HEK293T (cell line): ENCODE results near the gene SBNO1.

Experiments
- CTCF ChIA-PET: fragments of 350-600 bp; formaldehyde crosslinking; extraction: SDS; loops from one replicate; lab custom pipeline; 2021; ENCODE audit warnings: antibody characterized with exemption, inconsistent platforms; lab: Yijun Ruan, JAX
- POLR2A ChIA-PET: fragments of 350-600 bp; formaldehyde crosslinking; extraction: SDS; loops from one replicate; lab custom pipeline; 2020; ENCODE audit warnings: antibody characterized with exemption, inconsistent platforms; lab: Yijun Ruan, JAX
- DNase-seq: peaks from one replicate; pipeline ENCODE4 v3.0.0; 2012; ENCODE audit warnings: mixed read lengths; ENCODE audit errors: extremely low spot score
- ARNT ChIP-seq: fragments of 450-650 bp; IDR thresholded peaks from 2 replicates; pipeline ENCODE4 v1.6.1; 2017; ENCODE audit warnings: mild to moderate bottlenecking
- BHLHE40 ChIP-seq: fragments of 450-650 bp; IDR thresholded peaks from 2 replicates; pipeline ENCODE4 v1.6.1; 2016; ENCODE audit warnings: mild to moderate bottlenecking, moderate library complexity, borderline replicate concordance
- CTBP1 ChIP-seq: fragments of 450-650 bp; IDR thresholded peaks from 2 replicates; pipeline ENCODE4 v1.6.1; 2016; ENCODE audit warnings: borderline replicate concordance
- ELF4 ChIP-seq: fragments of 450-650 bp; IDR thresholded peaks from 2 replicates; pipeline ENCODE4 v1.6.1; 2017; ENCODE audit warnings: antibody characterized with exemption
- FOXA1 ChIP-seq: fragments of 450-650 bp; IDR thresholded peaks from 2 replicates; pipeline ENCODE4 v1.6.1; 2016; ENCODE audit warnings: mild to moderate bottlenecking
- FOXK2 ChIP-seq: fragments of 450-650 bp; IDR thresholded peaks from 2 replicates; pipeline ENCODE4 v1.6.1; 2016; ENCODE audit warnings: mild to moderate bottlenecking
- FOXM1 ChIP-seq: fragments of 450-650 bp; IDR thresholded peaks from 2 replicates; pipeline ENCODE4 v1.6.1; 2017; ENCODE audit warnings: mild to moderate bottlenecking, borderline replicate concordance
- HDGF ChIP-seq: fragments of 450-650 bp; IDR thresholded peaks from 2 replicates; pipeline ENCODE4 v1.6.1; 2017; ENCODE audit warnings: antibody characterized with exemption, borderline replicate concordance
- L3MBTL2 ChIP-seq: fragments of 450-650 bp; conservative IDR thresholded peaks from 2 replicates; pipeline ENCODE4 v1.6.1; 2016; ENCODE audit warnings: mild to moderate bottlenecking
- LEF1 ChIP-seq: fragments of 450-650 bp; IDR thresholded peaks from 2 replicates; pipeline ENCODE4 v1.6.1; 2017; ENCODE audit warnings: mild to moderate bottlenecking, borderline replicate concordance
- NFRKB ChIP-seq: fragments of 450-650 bp; IDR thresholded peaks from 2 replicates; pipeline ENCODE4 v1.6.1; 2016; ENCODE audit warnings: mild to moderate bottlenecking, moderate library complexity
- PKNOX1 ChIP-seq: fragments of 450-650 bp; IDR thresholded peaks from 2 replicates; pipeline ENCODE4 v1.6.1; 2016
- SP1 ChIP-seq: fragments of 450-650 bp; IDR thresholded peaks from 2 replicates; pipeline ENCODE4 v1.6.1; 2017
- SUZ12 ChIP-seq: fragments of 450-650 bp; IDR thresholded peaks from 2 replicates; pipeline ENCODE4 v1.6.1; 2016; ENCODE audit warnings: mild to moderate bottlenecking
- TARDBP ChIP-seq: fragments of 450-650 bp; IDR thresholded peaks from 2 replicates; pipeline ENCODE4 v1.6.1; 2016
- ZNF384 ChIP-seq: fragments of 450-650 bp; IDR thresholded peaks from 2 replicates; pipeline ENCODE4 v1.6.1; 2016

The SBNO1 gene

GRCh38 chr12:123401753-123402683, 37.4 kb upstream of the SBNO1 start:
- CTCF ChIA-PET = no interaction called here
- POLR2A ChIA-PET = no interaction called here
- DNase-seq = no peak
- TF ChIP-seq BHLHE40 (no peak), FOXM1 (no peak), CTBP1 (no peak), HDGF (no peak), L3MBTL2 (no peak), ARNT (no peak), SUZ12 (no peak), ZNF384 (no peak)

GRCh38 chr12:123399255-123399617, 34.6 kb upstream of the SBNO1 start:
- POLR2A ChIA-PET = no interaction called here
- DNase-seq = no peak
- CTCF ChIA-PET = no interaction called here
- no peak for TF ChIP-seq FOXA1
- no peak for TF ChIP-seq FOXK2
- no peak for TF ChIP-seq PKNOX1
- TF ChIP-seq ZNF384 = no peak
- no peak for TF ChIP-seq LEF1
- no peak for TF ChIP-seq L3MBTL2
- no peak for TF ChIP-seq SUZ12
- no peak for TF ChIP-seq NFRKB
- no peak for TF ChIP-seq CTBP1
- TF ChIP-seq ELF4 = no peak
- TF ChIP-seq HDGF = no peak
- no peak for TF ChIP-seq ARNT
- no peak for TF ChIP-seq TARDBP

GRCh38 chr12:123398550-123399254, 34.1 kb upstream of the SBNO1 start:
- ChIA-PET POLR2A (no interaction called here), CTCF (no interaction called here)
- no peak for TF ChIP-seq NFRKB
- no peak for TF ChIP-seq CTBP1
- TF ChIP-seq SP1 = no peak
- no peak for TF ChIP-seq SUZ12
- TF ChIP-seq ZNF384 = no peak
- no peak for TF ChIP-seq L3MBTL2
- TF ChIP-seq ARNT = no peak
- no peak for TF ChIP-seq FOXK2
- TF ChIP-seq HDGF = no peak
- no peak for TF ChIP-seq ELF4
- TF ChIP-seq FOXM1 = no peak
- no peak for TF ChIP-seq FOXA1
- no peak for TF ChIP-seq LEF1
- TF ChIP-seq TARDBP = no peak
- no peak for TF ChIP-seq BHLHE40
- TF ChIP-seq PKNOX1 = no peak
- no peak for DNase-seq

- DNase-seq = no peak
- ChIA-PET POLR2A (no interaction called here), CTCF (no interaction called here)
- TF ChIP-seq TARDBP (no peak), CTBP1 (no peak), ZNF384 (no peak), PKNOX1 (no peak)
Measured at GRCh38 chr12:123398177-123398549, 33.5 kb upstream of the SBNO1 start.

GRCh38 chr12:123397400-123397799, 32.8 kb upstream of the SBNO1 start:
- POLR2A ChIA-PET = no interaction called here

More at GRCh38 chr12:123397400-123397799, 32.8 kb upstream of the SBNO1 start:
- TF ChIP-seq TARDBP (no peak), ELF4 (no peak), BHLHE40 (no peak), PKNOX1 (no peak), L3MBTL2 (no peak), FOXM1 (no peak), ARNT (no peak), HDGF (no peak), CTBP1 (no peak), SP1 (no peak), FOXK2 (no peak), FOXA1 (no peak)
- CTCF ChIA-PET = no interaction called here
- no peak for DNase-seq
